ENCODE measurements around the gene SMYD4. TPM values are rescaled to one million over a fixed set of nuclear protein-coding genes. Genes with fewer than 3 reads are reported as not detected.

SMYD4 gene
- total and polyA plus RNA-seq, 9 of the 15 experiments (the other 6 are each of a cell fraction or from before 2014, with no cell fraction given): 1.3 to 10.2 (median 6.7) TPM

- TF ChIP-seq CHD7 (IDR thresholded peaks at IDR 0.05; ENCODE audit: low read depth, low read length) (no peak), TCF3 (CRISPR knock-in tag; IDR thresholded peaks at IDR 0.05) (peak; percentile 55), GTF2E2 (tag; IDR thresholded peaks at IDR 0.05) (no peak), CBFA2T3 (IDR thresholded peaks at IDR 0.05) (peak; percentile 86), ELF2 (CRISPR knock-in tag; IDR thresholded peaks at IDR 0.05) (no peak), CLOCK (CRISPR knock-in tag; IDR thresholded peaks at IDR 0.05; ENCODE audit: borderline replicate concordance) (no peak), KLF13 (tag; IDR thresholded peaks at IDR 0.05; ENCODE audit: borderline replicate concordance, low read depth) (no peak), RAD51 (IDR thresholded peaks at IDR 0.05; ENCODE audit: borderline replicate concordance, low read depth) (peak; percentile 37; the same call in 1 of the 2 replicates), DMBX1 (CRISPR knock-in tag; IDR thresholded peaks at IDR 0.05; ENCODE audit: borderline replicate concordance) (no peak), KDM1A (IDR thresholded peaks at IDR 0.05) (peak; percentile 81 to 86), FOXA1 (IDR thresholded peaks at IDR 0.05; ENCODE audit: borderline replicate concordance) (no peak), KLF6 (CRISPR knock-in tag; IDR thresholded peaks at IDR 0.05; ENCODE audit: borderline replicate concordance) (no peak), HMGN3 (IDR thresholded peaks at IDR 0.05; ENCODE audit: borderline replicate concordance, extremely low read depth, insufficient read length, low read depth, low read length) (no peak), DNMT1 (IDR thresholded peaks at IDR 0.05) (no peak), IFI16 (CRISPR knock-in tag; IDR thresholded peaks at IDR 0.05) (no peak), ZKSCAN3 (CRISPR knock-in tag; IDR thresholded peaks at IDR 0.05) (0 out of 2 replicates have a peak, but pooled peaks have one; percentile 51)
Observed at GRCh38 chr17:1793447-1793806, 36.3 kb downstream of the SMYD4 start (continued).

Measured in K562 (cell line).